HepG2 (cell line): ENCODE results near the gene AGAP1. TPM values are rescaled to one million over a fixed set of nuclear protein-coding genes. Genes with fewer than 3 reads are reported as not detected.

Experiments
- ATAC-seq: fragments of 200-7000 bp; cut with Tn5 transposase; 3 replicates; pipeline ENCODE4 v1.9.1; 2020; ENCODE audit warnings: mild to moderate bottlenecking, moderate library complexity
- BruUV-seq: library from RNA; stranded (reverse); fragments of 400-500 nt; replicated peaks from 2 replicates; lab custom pipeline; 2021; lab: Mats Ljungman, UMichigan
- CTCF ChIA-PET: fragments of 300-600 bp; formaldehyde crosslinking; extraction: SDS; loops from one replicate; lab custom pipeline; 2021; ENCODE audit warnings: low total read pairs, inconsistent platforms, low intra/inter-chr PET ratio; lab: Yijun Ruan, JAX
- POLR2A ChIA-PET: fragments of 350-600 bp; sonication (Branson Sonifier 250); formaldehyde crosslinking; loops from one replicate; lab custom pipeline; 2020; ENCODE audit warnings: antibody characterized with exemption, inconsistent platforms; lab: Yijun Ruan, JAX
- DNase-seq: peaks from one replicate; pipeline ENCODE4 v3.0.0-alpha.2; 2015; ENCODE audit warnings: low spot score
- FAIRE-seq: peaks from 3 replicates; lab custom pipeline; 2011; peaks lifted over from hg19 to GRCh38; lab: Jason Lieb, UNC
- H2AFZ ChIP-seq: one replicate; pipeline ENCODE4 v1.6.1; 2011; ENCODE audit warnings: low read length, inconsistent platforms
- H3K27ac ChIP-seq: fragments of 300-600 bp; 3 replicates; pipeline ENCODE4 v1.8.0; 2011; ENCODE audit warnings: mixed run types, mild to moderate bottlenecking, mixed read lengths, low read length, inconsistent platforms; ENCODE audit not compliant: insufficient read depth; ENCODE audit errors: extremely low read length
- H3K27me3 ChIP-seq, 2 experiments: fragments of 200-600 bp in 1 of 2; 2 replicates in 1 of 2; 3 replicates in 1 of 2; pipeline versions ENCODE4 v1.6.0 to v1.8.0; 2011; ENCODE audit warnings: low read length in 2 of 2, mild to moderate bottlenecking in 2 of 2, moderate library complexity in 2 of 2, inconsistent platforms in 1 of 2; ENCODE audit not compliant: insufficient read depth in 2 of 2, control insufficient read depth in 1 of 2
- H3K36me3 ChIP-seq, 2 experiments: fragments of 200-600 bp in 1 of 2; replicated peaks in 1 of 2; 2 replicates in 1 of 2; 3 replicates in 1 of 2; pipeline versions ENCODE4 v1.5.1 to v1.8.0; 2011; ENCODE audit warnings: low read length in 2 of 2, inconsistent platforms in 1 of 2; ENCODE audit not compliant: insufficient read depth in 2 of 2, control insufficient read depth in 1 of 2
- H3K4me1 ChIP-seq: 2 replicates; pipeline ENCODE4 v1.5.1; 2012; ENCODE audit warnings: low read length, inconsistent platforms; ENCODE audit not compliant: insufficient read depth
- H3K4me2 ChIP-seq: 2 replicates; pipeline ENCODE4 v1.6.0; 2011; ENCODE audit warnings: low read depth, low read length, inconsistent platforms
- H3K4me3 ChIP-seq, 3 experiments: fragments of 200-600 bp in 1 of 3; sonication (generic), shearing (Covaris generic) in 1 of 3; replicated peaks in 1 of 3; 2 replicates each; pipeline ENCODE4 v1.5.1; 2011 to 2016; ENCODE audit warnings: low read length in 3 of 3, inconsistent platforms in 2 of 3, low read depth in 2 of 3, mild to moderate bottlenecking in 2 of 3, control low read depth in 1 of 3, mixed read lengths in 1 of 3; ENCODE audit not compliant: insufficient read depth in 1 of 3
- H3K79me2 ChIP-seq: one replicate; pipeline ENCODE4 v1.6.1; 2011; ENCODE audit warnings: low read length, inconsistent platforms; ENCODE audit not compliant: insufficient read depth
- H3K9ac ChIP-seq: 2 replicates; pipeline ENCODE4 v1.6.0; 2011; ENCODE audit warnings: mild to moderate bottlenecking, low read depth, low read length, inconsistent platforms; ENCODE audit not compliant: insufficient read depth
- H3K9me3 ChIP-seq: 2 replicates; pipeline ENCODE4 v1.5.1; 2012; ENCODE audit warnings: mild to moderate bottlenecking, low read length
- H4K20me1 ChIP-seq: 2 replicates; pipeline ENCODE4 v1.6.0; 2011; ENCODE audit warnings: inconsistent platforms, mild to moderate bottlenecking, low read length, moderate library complexity; ENCODE audit not compliant: insufficient read depth
- GLI4 ChIP-seq: sonication (generic); formaldehyde crosslinking; IDR thresholded peaks from 2 replicates; pipeline ENCODE4 v1.5.1; 2020; ENCODE audit warnings: missing genetic modification reagents, mild to moderate bottlenecking, moderate library complexity, borderline replicate concordance
- GTF3A ChIP-seq: sonication (generic); formaldehyde crosslinking; conservative IDR thresholded peaks from 2 replicates; pipeline ENCODE4 v1.4.0; 2020; ENCODE audit warnings: mild to moderate bottlenecking, missing genetic modification reagents
- LCORL ChIP-seq, 2 experiments: fragments of 450-650 bp in 1 of 2; sonication (generic) in 1 of 2; formaldehyde crosslinking in 1 of 2; IDR thresholded peaks; 2 replicates each; pipeline versions ENCODE4 v1.5.0 to v1.6.1; 2017 to 2020; ENCODE audit warnings: antibody characterized with exemption in 1 of 2, missing genetic modification reagents in 1 of 2
- PCBP2 ChIP-seq: fragments of 200-400 bp; formaldehyde crosslinking; optimal IDR thresholded peaks from 2 replicates; pipeline ENCODE3; 2018; ENCODE audit warnings: low read length, low read depth; ENCODE audit not compliant: poor library complexity, severe bottlenecking
- PITX1 ChIP-seq: sonication (generic); formaldehyde crosslinking; IDR thresholded peaks from 2 replicates; pipeline ENCODE4 v1.5.1; 2020; ENCODE audit warnings: mild to moderate bottlenecking, missing genetic modification reagents
- SMAD3 ChIP-seq: sonication (generic); formaldehyde crosslinking; IDR thresholded peaks from 2 replicates; pipeline ENCODE4 v1.4.0; 2020; ENCODE audit warnings: missing genetic modification reagents
- TBL1XR1 ChIP-seq: fragments of 150-350 bp; IDR thresholded peaks from 2 replicates; pipeline ENCODE4 v1.6.1; 2014; ENCODE audit warnings: borderline replicate concordance, low read length; ENCODE audit not compliant: partially characterized antibody
- ZBTB20 ChIP-seq: sonication (generic); formaldehyde crosslinking; IDR thresholded peaks from 2 replicates; pipeline ENCODE4 v1.8.1; 2023; ENCODE audit warnings: missing genetic modification reagents, low read depth, mild to moderate bottlenecking, borderline replicate concordance
- ZC3H13 ChIP-seq: sonication (generic); formaldehyde crosslinking; IDR thresholded peaks from 2 replicates; pipeline ENCODE4 v1.8.1; 2023; ENCODE audit warnings: mild to moderate bottlenecking, missing genetic modification reagents, moderate library complexity
- ZNF484 ChIP-seq: sonication (generic); formaldehyde crosslinking; IDR thresholded peaks from 2 replicates; pipeline ENCODE4 v1.5.1; 2020; ENCODE audit warnings: mild to moderate bottlenecking, low read depth, missing genetic modification reagents, borderline replicate concordance
- ZNF75D ChIP-seq: sonication (generic); formaldehyde crosslinking; IDR thresholded peaks from 2 replicates; pipeline ENCODE4 v1.8.1; 2023; ENCODE audit warnings: missing genetic modification reagents, mild to moderate bottlenecking, borderline replicate concordance
- WGBS: methylation state at CpG from one replicate; pipeline ENCODE4 v1.1.6; 2017; ENCODE audit warnings: low lambda C conversion rate; 5-methylcytosine and 5-hydroxymethylcytosine counted together
- in situ Hi-C: cut with HindIII; loops from 2 replicates; pipeline ENCODE4 v1.10.0; 2017; ENCODE audit warnings: low pct_unique_long_range_greater_than_20kb; ENCODE audit not compliant: extremely low pct_ligation_motif_present
- intact Hi-C: fragments of 100-400 bp; cut with micrococcal nuclease; formaldehyde crosslinking; loops from one replicate; pipeline ENCODE4 v1.10.0; 2022; ENCODE audit not compliant: unreplicated experiment
- polyA plus RNA-seq, 8 experiments: library from polyadenylated mRNA; depleted of rRNA in 3 of 8; stranded (reverse) in 7 of 8; unstranded in 1 of 8; fragments of >200 nt; fragmentation: Illumina TruSeq in 4 of 8; extraction: Trizol in 4 of 8; gene quantifications; 2 replicates each; pipeline versions ENCODE4 v1.2.1 to v1.2.3, GENCODE V29; 2011 to 2016; ENCODE audit warnings: low read depth in 4 of 8, missing spikeins in 1 of 8, mixed read lengths in 1 of 8; ENCODE audit not compliant: insufficient read depth in 1 of 8
- total RNA-seq, 5 experiments: library from RNA; depleted of rRNA; stranded (reverse); fragments of >200 nt; fragmentation: Illumina TruSeq; extraction: Trizol; gene quantifications; 2 replicates each; pipeline ENCODE4 v1.2.3, GENCODE V29; 2016; ENCODE audit warnings: low read depth in 1 of 5
- TF ChIP-seq, protein P1 (sequence below): sonication (generic); formaldehyde crosslinking; IDR thresholded peaks from 2 replicates; pipeline ENCODE4 v1.8.1; 2023; ENCODE audit warnings: mild to moderate bottlenecking, missing genetic modification reagents

AGAP1 gene
- total and polyA plus RNA-seq, 2 of the 13 experiments (the other 11 are each of a cell fraction or from before 2014, with no cell fraction given), result 21.2 to 32.7 TPM

- DNase-seq, result no peak
- ChIA-PET CTCF (no interaction called here), POLR2A (interaction anchor here (1.7 to 2.2 kb wide), 2 partner anchors 10 to 12 kb away, joined by 5 to 6 read pairs; no protein-coding TSS in a partner anchor)
- Histone ChIP-seq H2AFZ (no peak overlapping the region), H3K27ac (no peak overlapping the region), H3K4me1 (peaks cover 75% of the 10 kb centered on the region), H3K27me3 (no peaks in the 10 kb centered on the region), H3K9me3 (no peaks in the 10 kb centered on the region), H3K79me2 (peaks cover 95% of the 10 kb centered on the region), H3K9ac (no peak overlapping the region), H3K4me3 (no peak overlapping the region), H3K4me2 (no peak overlapping the region), H3K36me3 (peaks cover 5 to 10% of the 10 kb centered on the region in 2 experiments; a peak in 3 of 5 replicates), H4K20me1 (peaks cover 44% of the 10 kb centered on the region; the same call in 1 of the 2 replicates)
- 86% methylated on average over 6 of the region's 6 CpGs for WGBS
- in situ Hi-C loops, result no loop called here
- intact Hi-C loops, result no loop called here
- no peak for TF ChIP-seq TBL1XR1
- TF ChIP-seq, protein P1, sequence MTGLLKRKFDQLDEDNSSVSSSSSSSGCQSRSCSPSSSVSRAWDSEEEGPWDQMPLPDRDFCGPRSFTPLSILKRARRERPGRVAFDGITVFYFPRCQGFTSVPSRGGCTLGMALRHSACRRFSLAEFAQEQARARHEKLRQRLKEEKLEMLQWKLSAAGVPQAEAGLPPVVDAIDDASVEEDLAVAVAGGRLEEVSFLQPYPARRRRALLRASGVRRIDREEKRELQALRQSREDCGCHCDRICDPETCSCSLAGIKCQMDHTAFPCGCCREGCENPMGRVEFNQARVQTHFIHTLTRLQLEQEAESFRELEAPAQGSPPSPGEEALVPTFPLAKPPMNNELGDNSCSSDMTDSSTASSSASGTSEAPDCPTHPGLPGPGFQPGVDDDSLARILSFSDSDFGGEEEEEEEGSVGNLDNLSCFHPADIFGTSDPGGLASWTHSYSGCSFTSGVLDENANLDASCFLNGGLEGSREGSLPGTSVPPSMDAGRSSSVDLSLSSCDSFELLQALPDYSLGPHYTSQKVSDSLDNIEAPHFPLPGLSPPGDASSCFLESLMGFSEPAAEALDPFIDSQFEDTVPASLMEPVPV (CRISPR knock-in tag), result no peak
- TF ChIP-seq SMAD3, result no peak
- no peak for TF ChIP-seq PCBP2
- TF ChIP-seq ZNF484 (CRISPR knock-in tag), result no peak
- TF ChIP-seq GTF3A, result no peak
- TF ChIP-seq LCORL (IDR thresholded peaks at IDR 0.05), result no peak
- no peak for TF ChIP-seq LCORL (CRISPR knock-in tag; IDR thresholded peaks at IDR 0.05)
- no peak for TF ChIP-seq PITX1 (CRISPR knock-in tag)
- no peak for TF ChIP-seq ZC3H13 (CRISPR knock-in tag)
- TF ChIP-seq GLI4, result no peak
- no peak for TF ChIP-seq ZNF75D (CRISPR knock-in tag)
- no peak for TF ChIP-seq ZBTB20
- no peak for ATAC-seq
- no TSS peak for BruUV-seq
- no peak for FAIRE-seq
Observed at GRCh38 chr2:235502336-235502735, 8.5 kb downstream of the AGAP1 start.
